Measurements from ENCODE around the gene NSD2.

Gene NSD2

GRCh38 chr4:1952058-1952700 is 81.0 kb downstream of the NSD2 start (continued):
- TF ChIP-seq ZNF596 (tag by site-specific recombination; IDR thresholded peaks at IDR 0.05) (no peak), ZNF521 (tag by site-specific recombination; IDR thresholded peaks at IDR 0.05) (no peak)

GRCh38 chr4:1952719-1953118 is 81.5 kb downstream of the NSD2 start:
- CTCF ChIA-PET: no interaction called here
- Histone ChIP-seq H3K4me1 (ENCODE audit: control insufficient read depth, insufficient read depth, low read length) (no peaks in the 10 kb centered on the region), H3K36me3 (ENCODE audit: control insufficient read depth in 2 of 2, insufficient read depth in 1 of 2, low read length in 2 of 2) (peaks cover 8 to 93% of the 10 kb centered on the region in 2 experiments), H3K27ac (ENCODE audit: extremely low read depth, low read depth, low read length) (no peak overlapping the region), H3K9me3 (ENCODE audit: control insufficient read depth, insufficient read depth, low read depth, low read length) (no peaks in the 10 kb centered on the region), H3K4me3 (ENCODE audit: low read depth, low read length) (no peak overlapping the region)
- TF ChIP-seq ZNF138 (tag by site-specific recombination; IDR thresholded peaks at IDR 0.05; ENCODE audit: borderline replicate concordance) (no peak), HOXD13 (CRISPR knock-in tag; IDR thresholded peaks at IDR 0.05; ENCODE audit: borderline replicate concordance) (no peak), BCL6B (tag by site-specific recombination; IDR thresholded peaks at IDR 0.05) (no peak), MEIS1 (CRISPR knock-in tag; IDR thresholded peaks at IDR 0.05; ENCODE audit: borderline replicate concordance) (no peak), ZNF626 (tag by site-specific recombination; IDR thresholded peaks at IDR 0.05) (no peak), PATZ1 (tag by site-specific recombination; IDR thresholded peaks at IDR 0.05) (no peak)
- POLR2A ChIA-PET: no interaction called here

- ChIA-PET CTCF (no interaction called here), POLR2A (no interaction called here)
- TF ChIP-seq GLI4 (tag by site-specific recombination; IDR thresholded peaks at IDR 0.05): no peak
- TF ChIP-seq ZNF768 (tag by site-specific recombination; IDR thresholded peaks at IDR 0.05): no peak
- no peak for TF ChIP-seq BCL11A (tag by site-specific recombination; IDR thresholded peaks at IDR 0.05; ENCODE audit: low read depth)
- no peak for TF ChIP-seq ZNF211 (tag by site-specific recombination; IDR thresholded peaks at IDR 0.05; ENCODE audit: low read depth)
- TF ChIP-seq ZBTB8A (tag by site-specific recombination; IDR thresholded peaks at IDR 0.05): no peak
- TF ChIP-seq GFI1B (tag by site-specific recombination; IDR thresholded peaks at IDR 0.05): no peak
- Histone ChIP-seq H3K9me3 (ENCODE audit: control insufficient read depth, insufficient read depth, low read depth, low read length) (no peaks in the 10 kb centered on the region), H3K4me3 (ENCODE audit: low read depth, low read length) (no peak overlapping the region), H3K4me1 (ENCODE audit: control insufficient read depth, insufficient read depth, low read length) (no peaks in the 10 kb centered on the region), H3K27ac (ENCODE audit: extremely low read depth, low read depth, low read length) (no peak overlapping the region), H3K36me3 (ENCODE audit: control insufficient read depth in 2 of 2, insufficient read depth in 1 of 2, low read length in 2 of 2) (peaks cover 8 to 93% of the 10 kb centered on the region in 2 experiments)
These were observed 82.1 kb downstream of the NSD2 start for GRCh38 chr4:1953335-1953734.

GRCh38 chr4:1956631-1957030 is 85.4 kb downstream of the NSD2 start:
- POLR2A ChIA-PET: no interaction called here
- no peak overlapping the region for H3K4me3 ChIP-seq (ENCODE audit: low read depth, low read length)
- CTCF ChIA-PET: no interaction called here
- H3K4me1 ChIP-seq (ENCODE audit: control insufficient read depth, insufficient read depth, low read length): no peaks in the 10 kb centered on the region
- no peak overlapping the region for H3K27ac ChIP-seq (ENCODE audit: extremely low read depth, low read depth, low read length)
- H3K36me3 ChIP-seq (ENCODE audit: control insufficient read depth in 2 of 2, insufficient read depth in 1 of 2, low read length in 2 of 2): peaks cover 8 to 96% of the 10 kb centered on the region in 2 experiments
- H3K9me3 ChIP-seq (ENCODE audit: control insufficient read depth, insufficient read depth, low read depth, low read length): no peaks in the 10 kb centered on the region
- no peak for TF ChIP-seq ZNF426 (tag by site-specific recombination; IDR thresholded peaks at IDR 0.05)
- no peak for TF ChIP-seq ZNF549 (tag by site-specific recombination; IDR thresholded peaks at IDR 0.05)
- TF ChIP-seq ZNF548 (tag by site-specific recombination; IDR thresholded peaks at IDR 0.05): no peak
- TF ChIP-seq ZNF202 (tag by site-specific recombination; IDR thresholded peaks at IDR 0.05; ENCODE audit: borderline replicate concordance): no peak
- TF ChIP-seq ZNF677 (tag by site-specific recombination; IDR thresholded peaks at IDR 0.05): no peak
- TF ChIP-seq ZNF223 (tag by site-specific recombination; IDR thresholded peaks at IDR 0.05): no peak
- no peak for TF ChIP-seq PRDM4 (tag by site-specific recombination; IDR thresholded peaks at IDR 0.05)
- no peak for TF ChIP-seq ZEB2 (tag by site-specific recombination; IDR thresholded peaks at IDR 0.05)
- TF ChIP-seq RBAK (tag by site-specific recombination; IDR thresholded peaks at IDR 0.05): no peak
- TF ChIP-seq ZNF555 (tag by site-specific recombination; conservative IDR thresholded peaks at IDR 0.05): no peak
- TF ChIP-seq FEZF1 (tag by site-specific recombination; IDR thresholded peaks at IDR 0.05): no peak
- no peak for TF ChIP-seq EGR2 (tag by site-specific recombination; IDR thresholded peaks at IDR 0.05; ENCODE audit: low read depth)
- TF ChIP-seq ZNF433 (tag by site-specific recombination; IDR thresholded peaks at IDR 0.05; ENCODE audit: low read depth): no peak
